Measurements from ENCODE around the gene FOXP1.

The FOXP1 gene

GRCh38 chr3:71094658-71095209 lies 488.8 kb downstream of the FOXP1 start:
- TF ChIP-seq CTCF (IDR thresholded peaks at IDR 0.05; ENCODE audit: low read depth, low read length) = no peak
- H3K4me3 ChIP-seq (ENCODE audit: low read depth, low read length) = no peak overlapping the region

GRCh38 chr3:71092665-71093064 lies 490.9 kb downstream of the FOXP1 start:
- no peak overlapping the region for H3K4me3 ChIP-seq (ENCODE audit: low read depth, low read length)
- TF ChIP-seq CTCF (IDR thresholded peaks at IDR 0.05; ENCODE audit: low read depth, low read length) = no peak

- H3K4me3 ChIP-seq (ENCODE audit: low read depth, low read length) = no peak overlapping the region
- no peak for TF ChIP-seq CTCF (IDR thresholded peaks at IDR 0.05; ENCODE audit: low read depth, low read length)
These were observed 493.3 kb downstream of the FOXP1 start for GRCh38 chr3:71090207-71090606.

- H3K4me3 ChIP-seq (ENCODE audit: low read depth, low read length) = no peak overlapping the region
These were observed 494.2 kb downstream of the FOXP1 start for GRCh38 chr3:71089271-71089847.

GRCh38 chr3:71088742-71089141 lies 494.8 kb downstream of the FOXP1 start:
- H3K4me3 ChIP-seq (ENCODE audit: low read depth, low read length) = no peak overlapping the region

More at GRCh38 chr3:71089271-71089847, 494.2 kb downstream of the FOXP1 start:
- TF ChIP-seq CTCF (IDR thresholded peaks at IDR 0.05; ENCODE audit: low read depth, low read length) = no peak

GRCh38 chr3:71088019-71088708 lies 495.4 kb downstream of the FOXP1 start:
- no peak overlapping the region for H3K4me3 ChIP-seq (ENCODE audit: low read depth, low read length)
- TF ChIP-seq CTCF (IDR thresholded peaks at IDR 0.05; ENCODE audit: low read depth, low read length) = no peak

More at GRCh38 chr3:71088742-71089141, 494.8 kb downstream of the FOXP1 start:
- TF ChIP-seq CTCF (IDR thresholded peaks at IDR 0.05; ENCODE audit: low read depth, low read length) = no peak

Data from WI38 (cell line).